Ecto neural progenitor cell (in vitro differentiated cells): ENCODE measurements around the gene PYDC1.
"Not testable (repeated sequence)": the region's sequence is repeated elsewhere in the genome, so short reads cannot be mapped to it uniquely, and the experiment has no call there.

Experiments used
- DNase-seq: peaks from one replicate; pipeline ENCODE4 v3.0.0-alpha.2; 2018; ENCODE audit warnings: low spot score

Gene PYDC1

DNA sequence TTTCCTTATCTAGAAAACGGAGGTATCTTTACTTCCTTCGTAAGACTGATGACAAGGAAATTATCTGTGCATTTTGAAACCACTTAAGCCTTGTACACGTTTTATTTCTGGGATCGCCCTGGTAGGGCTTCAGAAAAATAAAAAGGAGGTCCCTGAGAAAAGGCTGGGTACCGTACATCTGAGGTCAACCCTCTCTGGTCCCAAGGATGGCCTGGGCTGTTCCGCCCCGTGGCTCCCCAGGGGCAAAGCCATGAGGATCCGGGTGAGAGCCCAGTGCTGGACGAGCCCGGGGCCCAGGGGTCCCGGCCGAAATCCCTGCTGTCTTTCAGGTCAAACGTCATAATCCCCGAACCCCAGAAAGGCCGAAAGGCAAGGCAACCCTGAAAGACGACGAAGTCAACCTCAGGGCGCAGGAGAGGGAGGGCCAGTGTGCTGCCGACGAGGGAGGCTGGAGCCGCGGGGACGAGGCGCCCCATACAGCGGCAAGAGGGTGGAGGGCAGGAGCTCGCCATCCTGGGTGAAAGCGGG is 37.7 kb downstream of the PYDC1 start:
- no peak for DNase-seq

DNA sequence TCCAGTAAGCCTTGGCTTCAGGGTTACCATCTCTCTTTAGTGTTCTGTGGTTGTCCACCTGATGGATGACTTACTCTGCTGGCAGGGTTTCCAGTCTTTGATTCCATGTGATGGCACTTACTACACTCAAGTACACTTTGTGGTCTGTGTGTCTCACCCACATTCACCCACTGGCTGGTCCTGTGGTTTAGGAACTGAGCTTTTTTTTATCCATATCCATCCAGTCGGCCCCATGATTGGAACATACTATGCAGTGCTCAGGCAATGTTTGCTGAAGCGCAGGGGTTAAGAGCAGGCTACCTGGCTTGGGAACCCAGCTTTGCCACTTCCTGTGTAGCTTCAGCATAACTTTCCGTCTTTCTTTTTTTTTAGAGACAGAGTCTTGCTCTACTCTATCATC is 39.8 kb downstream of the PYDC1 start:
- DNase-seq, result no peak

DNA sequence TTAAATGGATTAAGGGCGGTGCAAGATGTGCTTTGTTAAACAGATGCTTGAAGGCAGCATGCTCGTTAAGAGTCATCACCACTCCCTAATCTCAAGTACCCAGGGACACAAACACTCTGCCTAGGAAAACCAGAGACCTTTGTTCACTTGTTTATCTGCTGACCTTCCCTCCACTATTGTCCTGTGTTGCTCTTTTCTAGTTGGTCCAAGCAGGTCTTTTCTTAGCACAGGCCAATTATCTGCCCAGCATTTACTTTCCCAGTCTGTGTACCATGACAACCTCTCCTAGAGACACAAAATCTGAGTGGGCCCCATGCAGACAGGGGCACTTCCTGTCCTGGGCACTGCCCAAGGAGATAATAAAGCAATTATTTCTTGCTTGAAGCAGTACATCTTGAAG is 46.9 kb downstream of the PYDC1 start:
- DNase-seq, result not testable (repeated sequence)

DNA sequence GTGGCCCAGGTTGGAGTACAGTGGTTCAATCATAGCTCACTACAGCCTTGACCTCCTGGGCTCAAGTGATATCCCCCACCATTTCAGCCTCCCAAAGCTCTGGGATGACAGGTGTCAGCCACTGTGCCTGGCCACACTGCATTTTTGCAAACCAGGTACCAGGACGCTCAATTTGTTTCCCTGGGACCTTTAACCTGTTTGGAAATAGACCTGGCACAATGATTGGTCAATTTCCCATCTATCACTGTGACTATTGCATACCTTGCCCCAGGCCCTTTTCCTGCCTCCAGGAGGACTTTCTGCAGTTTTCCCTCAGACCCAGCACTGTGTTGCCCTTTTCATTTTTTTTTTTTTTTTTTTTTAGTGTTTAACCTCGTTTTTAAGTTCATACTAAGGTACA is 48.1 kb downstream of the PYDC1 start:
- DNase-seq, result no peak

DNA sequence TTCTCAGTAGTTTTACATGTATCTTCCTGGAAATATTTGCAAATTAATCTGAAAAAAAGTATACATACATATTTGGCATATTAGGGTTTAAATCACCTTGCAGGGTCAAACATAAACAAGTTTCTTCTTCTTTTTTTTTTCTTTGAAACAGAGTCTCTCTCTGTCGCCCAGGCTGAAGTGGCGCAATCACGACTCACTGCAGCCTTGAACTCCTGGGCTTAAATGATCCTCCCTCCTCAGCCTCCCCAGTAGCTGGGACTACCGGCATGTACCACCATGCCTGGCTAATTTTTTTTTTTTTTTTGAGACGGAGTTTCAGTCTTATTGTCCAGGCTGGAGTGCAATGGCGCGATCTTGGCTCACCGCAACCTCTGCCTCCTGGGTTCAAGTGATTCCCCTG is 49.6 kb downstream of the PYDC1 start:
- no peak for DNase-seq
